ENCODE data around the gene PPIL1.

Gene PPIL1

DNA sequence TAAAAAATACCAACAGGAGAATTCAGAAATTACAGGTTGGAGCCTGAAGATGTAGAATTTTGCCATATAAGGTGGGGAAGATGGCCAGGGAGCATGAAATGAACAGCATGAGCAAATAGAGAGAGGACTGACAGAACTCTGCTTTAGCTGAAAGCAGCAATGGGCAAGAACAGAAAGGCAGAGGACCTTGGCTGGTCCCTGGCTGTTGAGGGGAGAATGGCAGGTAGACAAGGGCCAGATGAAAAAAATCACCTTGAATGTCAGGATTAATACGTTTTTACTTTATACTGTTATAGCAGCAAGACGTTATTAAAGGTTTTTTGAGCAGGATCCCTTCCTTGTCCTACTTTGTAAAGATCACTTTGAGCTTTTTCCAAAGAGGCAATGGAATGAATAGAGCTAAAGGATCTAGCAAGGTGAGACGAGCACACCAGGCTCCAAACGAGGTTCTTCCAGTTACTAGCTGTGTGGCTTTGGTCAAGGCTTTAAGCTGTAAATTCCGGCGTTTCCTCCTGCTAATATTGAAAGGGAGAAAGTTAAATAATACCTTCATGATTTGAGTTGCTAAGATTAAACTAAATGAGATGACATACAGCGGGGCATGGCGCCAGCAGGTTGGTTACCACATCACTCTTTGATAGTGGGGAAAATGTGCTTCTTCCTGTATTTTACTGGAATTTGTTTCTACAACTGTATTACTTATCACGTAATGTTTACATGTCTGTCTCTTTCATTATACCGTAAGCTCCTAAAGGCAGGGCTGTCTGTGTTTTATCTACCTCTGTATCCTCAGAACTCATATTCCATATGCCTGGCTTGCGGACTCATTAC, 776 bp downstream of the PPIL1 start:
- Mint-ChIP-seq H3K4me1 (peaks cover 58% of the 10 kb centered on the region), H3K27me3 (no peaks in the 10 kb centered on the region), H3K9me3 (no peaks in the 10 kb centered on the region), H3K27ac (peak overlapping the region; percentile 100), H3K36me3 (ENCODE audit: low read depth) (peaks cover 44% of the 10 kb centered on the region), H3K4me3 (peak overlapping the region; percentile 96)
- no peak for DNase-seq
- no peak for ATAC-seq

GRCh38 chr6:36873115-36873514, 1.5 kb downstream of the PPIL1 start:
- peak overlapping the region; percentile 100 for H3K27ac Mint-ChIP-seq
- H3K4me1 Mint-ChIP-seq = peaks cover 59% of the 10 kb centered on the region
- DNase-seq = no peak
- H3K9me3 Mint-ChIP-seq = no peaks in the 10 kb centered on the region
- peak overlapping the region; percentile 96 for H3K4me3 Mint-ChIP-seq
- H3K36me3 Mint-ChIP-seq (ENCODE audit: low read depth) = peaks cover 48% of the 10 kb centered on the region
- ATAC-seq = no peak
- H3K27me3 Mint-ChIP-seq = no peaks in the 10 kb centered on the region

- Mint-ChIP-seq H3K9me3 (no peaks in the 10 kb centered on the region), H3K27me3 (no peaks in the 10 kb centered on the region), H3K27ac (no peak overlapping the region), H3K36me3 (ENCODE audit: low read depth) (peaks cover 61% of the 10 kb centered on the region), H3K4me1 (peaks cover 69% of the 10 kb centered on the region), H3K4me3 (no peak overlapping the region)
- no peak for ATAC-seq
- no peak for DNase-seq
These were observed 2.9 kb downstream of the PPIL1 start for GRCh38 chr6:36871686-36872085.

GRCh38 chr6:36867471-36868224, 7.0 kb downstream of the PPIL1 start:
- no peak overlapping the region for H3K4me3 Mint-ChIP-seq
- DNase-seq (no peak), ATAC-seq (no peak)
- H3K4me1 Mint-ChIP-seq = peaks cover 59% of the 10 kb centered on the region
- H3K27me3 Mint-ChIP-seq = no peaks in the 10 kb centered on the region
- no peak overlapping the region for H3K27ac Mint-ChIP-seq
- peaks cover 75% of the 10 kb centered on the region for H3K36me3 Mint-ChIP-seq (ENCODE audit: low read depth)
- no peaks in the 10 kb centered on the region for H3K9me3 Mint-ChIP-seq

- H3K36me3 Mint-ChIP-seq (ENCODE audit: low read depth) = peaks cover 69% of the 10 kb centered on the region
- H3K4me1 Mint-ChIP-seq = peaks cover 45% of the 10 kb centered on the region
- no peak overlapping the region for H3K4me3 Mint-ChIP-seq
- no peaks in the 10 kb centered on the region for H3K27me3 Mint-ChIP-seq
- no peaks in the 10 kb centered on the region for H3K9me3 Mint-ChIP-seq
- ATAC-seq (no peak), DNase-seq (no peak)
- H3K27ac Mint-ChIP-seq = no peak overlapping the region
These were observed 8.8 kb downstream of the PPIL1 start for GRCh38 chr6:36865835-36866234.

DNA sequence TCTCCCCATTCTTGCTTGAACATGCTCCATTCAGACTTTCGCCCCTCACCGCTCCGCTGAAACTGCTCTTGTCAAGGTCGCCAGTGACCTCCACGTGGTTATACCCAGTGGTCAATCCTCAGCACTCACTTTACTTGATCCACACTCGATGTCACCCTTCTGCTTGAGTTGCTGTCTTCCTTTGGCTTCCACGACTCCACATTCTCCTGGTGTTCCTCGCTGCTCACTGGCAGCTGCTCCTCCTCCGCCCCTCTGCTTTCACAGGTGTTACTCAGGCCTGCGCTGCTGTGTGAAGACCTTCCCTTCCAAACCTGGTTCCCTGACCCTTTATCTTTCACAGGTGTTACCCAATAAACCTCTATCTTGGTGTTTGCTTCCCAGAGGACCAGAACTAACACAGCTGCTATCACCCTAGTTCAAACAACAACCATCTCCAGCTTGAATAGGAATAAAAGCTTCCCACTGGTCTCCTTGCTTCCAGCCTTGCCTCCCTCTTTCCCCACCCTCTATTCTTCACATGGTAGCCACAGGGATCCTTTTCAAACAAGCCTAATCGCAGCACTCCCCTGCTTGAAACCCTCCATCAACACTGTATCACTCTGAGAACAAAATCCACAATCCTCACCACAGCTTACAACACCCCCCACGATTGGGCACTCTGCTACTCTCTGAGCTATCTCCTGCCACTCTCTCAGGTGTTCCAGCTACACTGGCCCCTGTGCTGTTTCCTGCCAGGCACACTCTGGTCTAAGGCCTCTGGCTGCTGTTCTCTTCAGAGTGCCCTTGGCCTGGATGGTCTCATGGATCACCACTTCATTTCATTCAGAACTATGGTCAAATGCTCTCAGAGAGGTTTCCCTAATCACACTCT, 10.7 kb downstream of the PPIL1 start:
- peak overlapping the region; percentile 1 for H3K27ac Mint-ChIP-seq
- H3K36me3 Mint-ChIP-seq (ENCODE audit: low read depth) = peaks cover 62% of the 10 kb centered on the region
- peaks cover 30% of the 10 kb centered on the region for H3K4me1 Mint-ChIP-seq
- no peaks in the 10 kb centered on the region for H3K27me3 Mint-ChIP-seq
- DNase-seq (no peak), ATAC-seq (no peak)
- no peaks in the 10 kb centered on the region for H3K9me3 Mint-ChIP-seq
- no peak overlapping the region for H3K4me3 Mint-ChIP-seq

- no peak overlapping the region for H3K27ac Mint-ChIP-seq
- H3K4me3 Mint-ChIP-seq = no peak overlapping the region
- DNase-seq = no peak
- no peaks in the 10 kb centered on the region for H3K27me3 Mint-ChIP-seq
- H3K36me3 Mint-ChIP-seq (ENCODE audit: low read depth) = peaks cover 62% of the 10 kb centered on the region
- no peaks in the 10 kb centered on the region for H3K9me3 Mint-ChIP-seq
- ATAC-seq = no peak
- H3K4me1 Mint-ChIP-seq = peaks cover 26% of the 10 kb centered on the region
These were observed 11.7 kb downstream of the PPIL1 start for GRCh38 chr6:36862848-36863382.

DNA sequence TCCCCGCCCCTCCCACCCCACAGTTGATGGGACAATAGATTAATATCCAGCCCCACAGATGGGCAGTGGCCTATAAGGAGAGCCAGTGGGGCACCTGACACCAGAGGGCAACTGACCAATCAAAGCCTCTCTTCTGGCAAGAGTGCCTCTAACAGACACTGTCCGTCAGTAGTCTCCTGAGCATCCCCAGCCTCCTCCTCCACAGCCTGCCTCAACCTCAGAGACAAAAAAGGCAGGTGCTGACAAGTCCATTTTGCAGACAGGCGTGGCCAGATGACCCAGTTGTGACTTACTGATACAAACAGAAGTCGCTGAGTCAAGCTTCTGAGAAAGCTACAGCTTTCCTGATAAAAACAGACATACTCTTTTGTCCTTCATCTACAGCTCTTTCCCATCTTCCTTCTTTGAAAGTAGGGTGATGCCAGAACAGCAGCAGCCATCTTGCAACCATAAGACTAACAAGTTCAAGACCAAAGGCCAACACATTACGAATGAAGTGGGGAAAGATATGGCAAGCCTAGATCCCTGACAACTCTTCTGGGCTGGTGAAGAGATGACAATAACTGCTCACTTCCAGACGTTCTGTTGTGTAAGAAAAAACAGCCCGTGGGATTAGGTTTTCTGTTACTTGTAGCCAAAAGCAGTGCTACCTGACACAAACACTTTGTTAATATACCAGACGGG, 12.3 kb downstream of the PPIL1 start:
- peaks cover 56% of the 10 kb centered on the region for H3K36me3 Mint-ChIP-seq (ENCODE audit: low read depth)
- no peak overlapping the region for H3K4me3 Mint-ChIP-seq
- no peak overlapping the region for H3K27ac Mint-ChIP-seq
- H3K27me3 Mint-ChIP-seq = no peaks in the 10 kb centered on the region
- no peak for ATAC-seq
- H3K9me3 Mint-ChIP-seq = no peaks in the 10 kb centered on the region
- no peak for DNase-seq
- peaks cover 21% of the 10 kb centered on the region for H3K4me1 Mint-ChIP-seq

DNA sequence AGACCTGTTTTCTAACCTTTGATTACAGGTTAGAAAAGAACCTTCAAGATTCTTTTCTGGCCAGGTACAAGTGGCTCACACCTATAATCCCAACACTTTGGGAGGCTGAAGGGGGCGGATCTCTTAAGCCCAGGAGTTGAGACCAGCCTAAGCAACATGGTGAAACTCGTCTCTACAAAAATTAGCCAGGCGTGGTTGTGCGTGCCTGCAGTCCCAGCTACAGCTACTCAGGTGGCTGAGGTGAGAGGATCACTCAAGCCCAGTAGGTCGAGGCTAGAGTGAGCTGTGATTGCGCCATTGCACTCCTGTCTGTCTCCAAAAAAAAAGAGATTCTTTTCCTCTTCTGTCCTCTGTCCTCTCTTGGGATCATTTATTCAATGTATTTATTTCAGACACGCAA, 14.5 kb downstream of the PPIL1 start:
- no peak for DNase-seq
- H3K9me3 Mint-ChIP-seq = no peaks in the 10 kb centered on the region
- ATAC-seq = no peak
- H3K27ac Mint-ChIP-seq = no peak overlapping the region
- no peaks in the 10 kb centered on the region for H3K27me3 Mint-ChIP-seq
- no peak overlapping the region for H3K4me3 Mint-ChIP-seq
- H3K4me1 Mint-ChIP-seq = peaks cover 5% of the 10 kb centered on the region
- H3K36me3 Mint-ChIP-seq (ENCODE audit: low read depth) = peaks cover 54% of the 10 kb centered on the region

DNA sequence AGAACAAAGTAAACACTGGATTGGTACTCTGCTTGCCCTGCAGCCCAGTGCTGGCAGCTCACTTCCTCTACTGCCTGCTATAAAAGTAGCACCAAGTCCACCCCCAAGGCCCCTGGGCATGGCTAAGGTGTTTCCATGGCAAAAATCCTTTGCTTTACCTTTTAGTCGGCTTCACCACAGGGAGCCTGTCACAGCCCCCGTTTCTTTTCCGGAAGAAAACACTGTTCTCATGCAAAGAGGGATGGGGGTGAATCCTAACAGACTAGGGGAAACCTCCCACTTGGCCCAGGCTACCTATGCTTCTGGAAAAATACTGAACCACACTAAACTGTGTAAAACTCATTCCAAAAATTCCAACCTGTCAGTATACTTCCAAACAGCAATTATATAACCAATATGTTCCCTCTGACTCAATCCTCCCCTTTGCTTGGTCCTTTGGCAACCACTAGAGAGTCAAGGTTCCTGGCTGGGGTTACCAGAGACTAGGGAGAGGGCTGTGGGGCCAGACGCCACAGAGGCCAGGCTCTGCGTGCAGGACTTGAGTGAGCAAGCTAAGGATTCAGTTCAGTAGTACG, 16.1 kb downstream of the PPIL1 start:
- DNase-seq (no peak), ATAC-seq (no peak)
- no peak overlapping the region for H3K4me3 Mint-ChIP-seq
- peaks cover 2% of the 10 kb centered on the region for H3K4me1 Mint-ChIP-seq
- no peaks in the 10 kb centered on the region for H3K27me3 Mint-ChIP-seq
- no peak overlapping the region for H3K27ac Mint-ChIP-seq
- H3K9me3 Mint-ChIP-seq = no peaks in the 10 kb centered on the region
- peaks cover 52% of the 10 kb centered on the region for H3K36me3 Mint-ChIP-seq (ENCODE audit: low read depth)

- H3K36me3 Mint-ChIP-seq (ENCODE audit: low read depth) = peaks cover 52% of the 10 kb centered on the region
- no peaks in the 10 kb centered on the region for H3K27me3 Mint-ChIP-seq
- no peak overlapping the region for H3K27ac Mint-ChIP-seq
- H3K4me3 Mint-ChIP-seq = no peak overlapping the region
- ATAC-seq = no peak
- H3K4me1 Mint-ChIP-seq = no peaks in the 10 kb centered on the region
- DNase-seq = no peak
- no peaks in the 10 kb centered on the region for H3K9me3 Mint-ChIP-seq
These were observed 17.3 kb downstream of the PPIL1 start for GRCh38 chr6:36857325-36857724.

GRCh38 chr6:36856277-36856676, 18.3 kb downstream of the PPIL1 start:
- ATAC-seq (no peak), DNase-seq (no peak)
- H3K27ac Mint-ChIP-seq = no peak overlapping the region
- no peaks in the 10 kb centered on the region for H3K9me3 Mint-ChIP-seq
- no peaks in the 10 kb centered on the region for H3K27me3 Mint-ChIP-seq
- H3K36me3 Mint-ChIP-seq (ENCODE audit: low read depth) = peaks cover 59% of the 10 kb centered on the region
- H3K4me3 Mint-ChIP-seq = no peak overlapping the region
- H3K4me1 Mint-ChIP-seq = no peaks in the 10 kb centered on the region

GRCh38 chr6:36855750-36856149, 18.9 kb downstream of the PPIL1 start:
- H3K4me1 Mint-ChIP-seq = no peaks in the 10 kb centered on the region

More at GRCh38 chr6:36855750-36856149, 18.9 kb downstream of the PPIL1 start:
- no peak for ATAC-seq
- Mint-ChIP-seq H3K4me3 (no peak overlapping the region), H3K9me3 (no peaks in the 10 kb centered on the region), H3K27me3 (no peaks in the 10 kb centered on the region), H3K27ac (no peak overlapping the region), H3K36me3 (ENCODE audit: low read depth) (peaks cover 62% of the 10 kb centered on the region)
- DNase-seq = no peak

Data from activated naive CD8-positive, alpha-beta T cell treated with anti-CD3 and anti-CD28 coated beads, Interleukin-2, amount 50 U/mL, for 24 hours (primary cell).